IMR-90 (cell line): ENCODE results near the gene ADAMTS3. TPM values are rescaled to one million over a fixed set of nuclear protein-coding genes. Genes with fewer than 3 reads are reported as not detected.

Experiments
- ATAC-seq: fragments of 200-7000 bp; cut with Tn5 transposase; 2 replicates; pipeline ENCODE4 v1.9.1; 2020; ENCODE audit warnings: low read depth, mild to moderate bottlenecking, moderate library complexity
- BruUV-seq: library from RNA; stranded (reverse); fragments of 400-500 nt; replicated peaks from 2 replicates; lab custom pipeline; 2021; lab: Mats Ljungman, UMichigan
- CTCF ChIA-PET: fragments of 300-600 bp; formaldehyde crosslinking; extraction: SDS; loops from one replicate; lab custom pipeline; 2021; ENCODE audit warnings: antibody characterized with exemption; lab: Yijun Ruan, JAX
- POLR2A ChIA-PET: fragments of 300-600 bp; sonication (Branson Sonifier 250); formaldehyde crosslinking; loops from one replicate; lab custom pipeline; 2022; ENCODE audit warnings: antibody characterized with exemption; ENCODE audit not compliant: unreplicated experiment; lab: Charles Lee
- DNase-seq: peaks from one replicate; pipeline ENCODE4 v3.0.0; 2013
- H2AFZ ChIP-seq: replicated peaks from 2 replicates; pipeline ENCODE3; 2013; ENCODE audit warnings: low read length, mild to moderate bottlenecking; ENCODE audit not compliant: poor library complexity
- H2AK5ac ChIP-seq: 2 replicates; pipeline ENCODE4 v1.6.1; 2013; ENCODE audit warnings: low read depth, low read length, inconsistent platforms
- H2AK9ac ChIP-seq: replicated peaks from 2 replicates; pipeline ENCODE3; 2013; ENCODE audit warnings: mild to moderate bottlenecking, low read depth, low read length, moderate library complexity; ENCODE audit not compliant: poor library complexity
- H2BK120ac ChIP-seq: 2 replicates; pipeline ENCODE4 v1.6.1; 2013; ENCODE audit warnings: low read depth, low read length, inconsistent platforms
- H2BK15ac ChIP-seq: 3 replicates; pipeline ENCODE4 v1.6.1; 2013; ENCODE audit warnings: low read depth, low read length, inconsistent platforms
- H2BK20ac ChIP-seq: 2 replicates; pipeline ENCODE4 v1.6.1; 2013; ENCODE audit warnings: low read depth, mild to moderate bottlenecking, inconsistent platforms, low read length, moderate library complexity
- H2BK5ac ChIP-seq: 2 replicates; pipeline ENCODE4 v1.6.1; 2013; ENCODE audit warnings: mild to moderate bottlenecking, low read depth, low read length, inconsistent platforms; ENCODE audit not compliant: poor library complexity, severe bottlenecking
- H3K14ac ChIP-seq: replicated peaks from 2 replicates; pipeline ENCODE4 v1.6.1; 2013; ENCODE audit warnings: low read depth, low read length, inconsistent platforms
- H3K18ac ChIP-seq: 2 replicates; pipeline ENCODE4 v1.6.1; 2013; ENCODE audit warnings: low read depth, low read length, control low read depth
- H3K23ac ChIP-seq: 2 replicates; pipeline ENCODE4 v1.6.1; 2013; ENCODE audit warnings: low read depth, low read length, inconsistent platforms
- H3K27ac ChIP-seq: 2 replicates; pipeline ENCODE4 v1.5.1; 2013; ENCODE audit warnings: mild to moderate bottlenecking, control low read depth, low read length; ENCODE audit not compliant: insufficient read depth
- H3K27me3 ChIP-seq: 2 replicates; pipeline ENCODE4 v1.6.1; 2013; ENCODE audit warnings: low read length; ENCODE audit not compliant: control insufficient read depth, insufficient read depth
- H3K36me3 ChIP-seq: 2 replicates; pipeline ENCODE4 v1.6.1; 2013; ENCODE audit warnings: low read length, mixed read lengths; ENCODE audit not compliant: control insufficient read depth, insufficient read depth
- H3K4ac ChIP-seq: 2 replicates; pipeline ENCODE4 v1.6.1; 2013; ENCODE audit warnings: low read depth, low read length, inconsistent platforms
- H3K4me1 ChIP-seq: 2 replicates; pipeline ENCODE4 v1.6.1; 2013; ENCODE audit warnings: low read length, mixed read lengths; ENCODE audit not compliant: control insufficient read depth, insufficient read depth
- H3K4me2 ChIP-seq: 2 replicates; pipeline ENCODE4 v1.6.1; 2013; ENCODE audit warnings: low read depth, mild to moderate bottlenecking, control low read depth, low read length, moderate library complexity
- H3K4me3 ChIP-seq: 2 replicates; pipeline ENCODE4 v1.5.1; 2013; ENCODE audit warnings: low read depth, mild to moderate bottlenecking, control low read depth, low read length, moderate library complexity; ENCODE audit not compliant: insufficient read depth
- H3K56ac ChIP-seq: 2 replicates; pipeline ENCODE4 v1.6.1; 2013; ENCODE audit warnings: low read length, inconsistent platforms; ENCODE audit not compliant: insufficient read depth; ENCODE audit errors: extremely low read depth
- H3K79me1 ChIP-seq, 2 experiments: 2 replicates each; pipeline ENCODE4 v1.6.1; 2013; ENCODE audit warnings: low read length in 2 of 2, inconsistent platforms in 1 of 2, low read depth in 1 of 2
- H3K9ac ChIP-seq: 2 replicates; pipeline ENCODE4 v1.6.1; 2013; ENCODE audit warnings: low read depth, low read length, control low read depth
- H3K9me1 ChIP-seq: 2 replicates; pipeline ENCODE4 v1.6.1; 2013; ENCODE audit warnings: low read length, inconsistent platforms; ENCODE audit not compliant: insufficient read depth
- H3K9me3 ChIP-seq: 2 replicates; pipeline ENCODE4 v1.6.1; 2013; ENCODE audit warnings: low read length; ENCODE audit not compliant: control insufficient read depth, insufficient read depth
- H4K20me1 ChIP-seq: 2 replicates; pipeline ENCODE4 v1.6.1; 2013; ENCODE audit warnings: low read length, inconsistent platforms; ENCODE audit not compliant: insufficient read depth
- H4K5ac ChIP-seq: 2 replicates; pipeline ENCODE4 v1.6.1; 2013; ENCODE audit warnings: mild to moderate bottlenecking, low read depth, low read length, control low read depth
- H4K8ac ChIP-seq, 2 experiments: 2 replicates each; pipeline ENCODE4 v1.6.1; 2013; ENCODE audit warnings: low read depth in 2 of 2, low read length in 2 of 2, control low read depth in 1 of 2, inconsistent platforms in 1 of 2
- H4K91ac ChIP-seq: 2 replicates; pipeline ENCODE4 v1.6.1; 2013; ENCODE audit warnings: low read depth, low read length, inconsistent platforms; ENCODE audit not compliant: insufficient read depth
- CHD1 ChIP-seq: IDR thresholded peaks from 2 replicates; pipeline ENCODE4 v1.6.1; 2012; ENCODE audit warnings: low read depth, low read length, improper control_type of control experiment
- CTCF ChIP-seq: conservative IDR thresholded peaks from 2 replicates; pipeline ENCODE4 v1.5.1; 2012; ENCODE audit warnings: mild to moderate bottlenecking, low read depth, low read length, improper control_type of control experiment
- MAFK ChIP-seq: IDR thresholded peaks from 2 replicates; pipeline ENCODE4 v1.6.1; 2012; ENCODE audit warnings: low read depth, low read length, improper control_type of control experiment
- MAZ ChIP-seq: IDR thresholded peaks from 2 replicates; pipeline ENCODE4 v1.6.1; 2012; ENCODE audit warnings: low read depth, mild to moderate bottlenecking, low read length, improper control_type of control experiment, moderate library complexity, borderline replicate concordance
- MXI1 ChIP-seq: IDR thresholded peaks from 2 replicates; pipeline ENCODE4 v1.6.1; 2012; ENCODE audit warnings: low read depth, mild to moderate bottlenecking, low read length, moderate library complexity, borderline replicate concordance
- dilution Hi-C: fragments of 300-500 bp; cut with HindIII; formaldehyde crosslinking; loops from one replicate; pipeline ENCODE4 v1.14.3; 2018; ENCODE audit warnings: low sequenced_read_pairs; ENCODE audit not compliant: unreplicated experiment
- in situ Hi-C: fragments of 300-500 bp; cut with MboI; formaldehyde crosslinking; loops from 3 replicates; pipeline ENCODE4 v1.14.3; 2019; ENCODE audit warnings: low sequenced_read_pairs, inconsistent platforms, mixed read lengths
- intact Hi-C: fragments of 100-400 bp; cut with micrococcal nuclease; formaldehyde crosslinking; loops from 2 replicates; pipeline ENCODE4 v1.10.0; 2022
- polyA plus RNA-seq, 3 experiments: library from polyadenylated mRNA; depleted of rRNA; stranded (reverse); fragments of >200 nt; gene quantifications; 2 replicates each; pipeline ENCODE4 v1.2.3, GENCODE V29; 2012; ENCODE audit warnings: low replicate concordance in 1 of 3
- total RNA-seq: library from RNA; depleted of rRNA; stranded (reverse); fragments of >200 nt; gene quantifications from 2 replicates; pipeline ENCODE4 v1.2.3, GENCODE V29; 2012
- TF ChIP-seq, protein P1 (sequence below): fragments of 150-350 bp; IDR thresholded peaks from 2 replicates; pipeline ENCODE4 v1.6.1; 2017; ENCODE audit warnings: mild to moderate bottlenecking, antibody characterized with exemption, low read length, low read depth
- TF ChIP-seq, protein P2 (sequence below): fragments of 150-350 bp; IDR thresholded peaks from 2 replicates; pipeline ENCODE4 v1.6.1; 2016; ENCODE audit warnings: low read depth, mild to moderate bottlenecking, low read length, moderate library complexity, borderline replicate concordance

ADAMTS3 gene
- total and polyA plus RNA-seq, 2 of the 4 experiments (the other 2 are of a cell fraction), result 0.68 to 2.9 TPM

- no peak overlapping the region for H3K4me3 ChIP-seq
Observed at GRCh38 chr4:72366601-72367000, 202.4 kb downstream of the ADAMTS3 start.

More at GRCh38 chr4:72366601-72367000, 202.4 kb downstream of the ADAMTS3 start:
- DNase-seq, result no peak
- no TSS peak for BruUV-seq
- Histone ChIP-seq H3K9me1 (no peaks in the 10 kb centered on the region), H2AFZ (no peak overlapping the region), H2BK15ac (no peak overlapping the region), H3K14ac (no peak overlapping the region), H2AK9ac (no peak overlapping the region), H3K27ac (no peak overlapping the region), H3K27me3 (no peaks in the 10 kb centered on the region), H3K9me3 (no peaks in the 10 kb centered on the region), H3K4me1 (no peaks in the 10 kb centered on the region), H2AK5ac (no peak overlapping the region), H3K9ac (no peak overlapping the region), H4K5ac (no peak overlapping the region), H4K20me1 (no peaks in the 10 kb centered on the region), H3K23ac (no peak overlapping the region), H3K4ac (no peak overlapping the region), H3K36me3 (no peaks in the 10 kb centered on the region), H3K4me2 (no peak overlapping the region), H4K91ac (no peak overlapping the region), H3K56ac (no peak overlapping the region), H4K8ac (no peak overlapping the region), H3K18ac (no peak overlapping the region), H2BK20ac (no peak overlapping the region), H2BK120ac (no peak overlapping the region), H2BK5ac (no peak overlapping the region), H3K79me1 (no peaks in the 10 kb centered on the region)
- CTCF ChIA-PET, result no interaction called here
- TF ChIP-seq MAFK, result no peak
- no peak for TF ChIP-seq MAZ
- no peak for TF ChIP-seq MXI1
- no peak for TF ChIP-seq CHD1
- TF ChIP-seq, protein P1, sequence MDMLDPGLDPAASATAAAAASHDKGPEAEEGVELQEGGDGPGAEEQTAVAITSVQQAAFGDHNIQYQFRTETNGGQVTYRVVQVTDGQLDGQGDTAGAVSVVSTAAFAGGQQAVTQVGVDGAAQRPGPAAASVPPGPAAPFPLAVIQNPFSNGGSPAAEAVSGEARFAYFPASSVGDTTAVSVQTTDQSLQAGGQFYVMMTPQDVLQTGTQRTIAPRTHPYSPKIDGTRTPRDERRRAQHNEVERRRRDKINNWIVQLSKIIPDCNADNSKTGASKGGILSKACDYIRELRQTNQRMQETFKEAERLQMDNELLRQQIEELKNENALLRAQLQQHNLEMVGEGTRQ, result no peak
- TF ChIP-seq CTCF, result no peak
- TF ChIP-seq, protein P2, sequence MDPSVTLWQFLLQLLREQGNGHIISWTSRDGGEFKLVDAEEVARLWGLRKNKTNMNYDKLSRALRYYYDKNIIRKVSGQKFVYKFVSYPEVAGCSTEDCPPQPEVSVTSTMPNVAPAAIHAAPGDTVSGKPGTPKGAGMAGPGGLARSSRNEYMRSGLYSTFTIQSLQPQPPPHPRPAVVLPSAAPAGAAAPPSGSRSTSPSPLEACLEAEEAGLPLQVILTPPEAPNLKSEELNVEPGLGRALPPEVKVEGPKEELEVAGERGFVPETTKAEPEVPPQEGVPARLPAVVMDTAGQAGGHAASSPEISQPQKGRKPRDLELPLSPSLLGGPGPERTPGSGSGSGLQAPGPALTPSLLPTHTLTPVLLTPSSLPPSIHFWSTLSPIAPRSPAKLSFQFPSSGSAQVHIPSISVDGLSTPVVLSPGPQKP, result no peak
- intact Hi-C loops, result no loop called here
- in situ Hi-C loops, result no loop called here
- ATAC-seq, result peak; percentile 27; the same call in 1 of the 2 replicates
- POLR2A ChIA-PET, result no interaction called here
- dilution Hi-C loops, result no loop called here
